Mesendoderm (in vitro differentiated cells): Measurements from ENCODE around the gene ENDOU.

Experiments used
- DNase-seq: peaks from one replicate; pipeline ENCODE4 v3.0.0; 2013
- H2AK5ac ChIP-seq: 2 replicates; pipeline ENCODE4 v1.6.1; 2013; ENCODE audit warnings: low read length, inconsistent platforms
- H2BK120ac ChIP-seq: 2 replicates; pipeline ENCODE4 v1.6.1; 2013; ENCODE audit warnings: low read depth, mild to moderate bottlenecking, low read length, moderate library complexity, mixed read lengths
- H2BK15ac ChIP-seq: replicated peaks from 2 replicates; pipeline ENCODE4 v1.6.1; 2013; ENCODE audit warnings: low read depth, mild to moderate bottlenecking, moderate library complexity
- H2BK5ac ChIP-seq: 2 replicates; pipeline ENCODE4 v1.6.1; 2013; ENCODE audit warnings: low read length, inconsistent platforms
- H3K18ac ChIP-seq: 2 replicates; pipeline ENCODE4 v1.6.1; 2013; ENCODE audit warnings: mild to moderate bottlenecking, low read length, mixed read lengths
- H3K23ac ChIP-seq: one replicate; pipeline ENCODE4 v1.6.1; 2013; ENCODE audit warnings: low read length
- H3K27ac ChIP-seq: 2 replicates; pipeline ENCODE4 v1.5.1; 2013; ENCODE audit warnings: low read depth, mild to moderate bottlenecking, inconsistent platforms, low read length, moderate library complexity
- H3K27me3 ChIP-seq: 2 replicates; pipeline ENCODE4 v1.6.1; 2013; ENCODE audit warnings: low read length, control low read depth, mild to moderate bottlenecking, inconsistent platforms; ENCODE audit not compliant: insufficient read depth, poor library complexity
- H3K36me3 ChIP-seq: 2 replicates; pipeline ENCODE4 v1.6.1; 2013; ENCODE audit warnings: low read length, inconsistent platforms; ENCODE audit not compliant: control insufficient read depth, insufficient read depth
- H3K4ac ChIP-seq: one replicate; pipeline ENCODE4 v1.6.1; 2013; ENCODE audit warnings: low read depth, mild to moderate bottlenecking, low read length, moderate library complexity
- H3K4me1 ChIP-seq: 2 replicates; pipeline ENCODE4 v1.6.1; 2013; ENCODE audit warnings: low read depth, low read length, inconsistent platforms; ENCODE audit not compliant: control insufficient read depth
- H3K4me2 ChIP-seq: 2 replicates; pipeline ENCODE4 v1.6.1; 2013; ENCODE audit warnings: low read length
- H3K4me3 ChIP-seq: 2 replicates; pipeline ENCODE4 v1.5.1; 2013; ENCODE audit warnings: mild to moderate bottlenecking, low read length
- H3K56ac ChIP-seq: one replicate; pipeline ENCODE4 v1.6.1; 2013; ENCODE audit warnings: low read length
- H3K79me1 ChIP-seq: 2 replicates; pipeline ENCODE4 v1.6.1; 2013; ENCODE audit warnings: low read length, inconsistent platforms
- H3K79me2 ChIP-seq: 2 replicates; pipeline ENCODE4 v1.6.1; 2013; ENCODE audit warnings: mild to moderate bottlenecking, low read length; ENCODE audit not compliant: control insufficient read depth, insufficient read depth
- H3K9ac ChIP-seq: 2 replicates; pipeline ENCODE4 v1.6.1; 2013; ENCODE audit warnings: low read length, inconsistent platforms
- H4K5ac ChIP-seq: one replicate; pipeline ENCODE4 v1.6.1; 2013; ENCODE audit warnings: low read length
- H4K8ac ChIP-seq: one replicate; pipeline ENCODE4 v1.6.1; 2013; ENCODE audit warnings: low read depth, mild to moderate bottlenecking, control low read depth, low read length, moderate library complexity
- WGBS: extraction: QIAGEN DNeasy Blood & Tissue Kit; methylation state at CpG from one replicate; pipeline ENCODE4 v1.1.7; 2013; ENCODE audit warnings: low lambda C conversion rate, missing lambda C conversion rate; ENCODE audit not compliant: insufficient coverage; ENCODE audit errors: extremely low coverage; 5-methylcytosine and 5-hydroxymethylcytosine counted together

The ENDOU gene

DNA sequence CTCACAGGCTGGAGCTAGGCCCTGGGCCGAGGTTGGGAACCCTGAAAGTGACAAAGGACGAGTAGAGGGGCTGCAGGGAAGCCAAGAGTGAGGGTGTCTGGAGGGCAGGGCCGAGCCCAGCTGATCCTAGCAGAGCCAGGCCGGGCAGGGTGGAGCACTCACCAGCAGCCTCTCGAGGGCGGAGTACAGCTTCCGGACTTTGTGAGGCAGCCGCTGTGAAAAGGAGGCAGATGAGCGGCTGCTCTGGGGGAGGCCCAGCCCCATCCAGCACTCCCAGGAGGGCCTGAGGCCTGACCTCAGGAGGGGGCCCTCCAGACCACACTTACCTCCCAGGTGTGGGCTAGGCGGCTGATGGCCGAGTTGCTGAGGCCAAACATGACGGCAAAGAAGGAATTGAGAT lies 14.7 kb upstream of the ENDOU start:
- Histone ChIP-seq H3K79me1 (no peaks in the 10 kb centered on the region), H3K4me2 (no peak overlapping the region), H2BK5ac (no peak overlapping the region), H3K4me3 (no peak overlapping the region), H4K8ac (no peak overlapping the region), H3K4ac (no peak overlapping the region), H4K5ac (no peak overlapping the region), H3K4me1 (peaks cover 4% of the 10 kb centered on the region), H3K27me3 (no peaks in the 10 kb centered on the region), H2BK120ac (no peak overlapping the region), H3K18ac (no peak overlapping the region), H3K79me2 (no peaks in the 10 kb centered on the region), H3K56ac (no peak overlapping the region), H3K27ac (no peak overlapping the region), H2AK5ac (no peak overlapping the region), H3K23ac (no peak overlapping the region), H3K9ac (no peak overlapping the region), H3K36me3 (no peaks in the 10 kb centered on the region), H2BK15ac (no peak overlapping the region)
- DNase-seq = no peak
- no CpG with 5 or more reads among the region's 12 CpGs for WGBS

DNA sequence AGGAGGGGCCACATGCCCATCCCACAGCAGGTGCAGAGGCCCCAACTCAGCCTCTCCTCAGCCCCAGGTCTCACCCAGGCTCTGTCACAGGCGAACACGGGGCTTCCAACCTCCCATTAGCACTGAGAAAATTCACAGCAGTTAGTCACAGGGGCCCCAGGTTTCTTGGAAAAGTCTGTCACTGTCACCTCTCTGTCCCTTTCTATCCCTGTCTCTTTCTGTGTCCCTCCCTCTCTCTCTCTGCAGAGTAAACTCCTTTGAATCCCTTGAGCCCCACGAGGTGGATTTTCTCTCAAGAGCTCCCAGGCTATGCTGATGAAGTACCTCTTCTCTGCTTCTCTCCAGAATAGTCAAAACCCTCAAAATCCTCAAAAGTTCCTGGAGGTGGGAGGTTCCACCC lies 14.0 kb upstream of the ENDOU start:
- Histone ChIP-seq H2AK5ac (no peak overlapping the region), H3K4ac (no peak overlapping the region), H3K4me1 (peaks cover 6% of the 10 kb centered on the region), H3K4me2 (no peak overlapping the region), H2BK15ac (no peak overlapping the region), H3K27me3 (no peaks in the 10 kb centered on the region), H3K79me2 (no peaks in the 10 kb centered on the region), H2BK5ac (no peak overlapping the region), H4K8ac (no peak overlapping the region), H3K36me3 (no peaks in the 10 kb centered on the region), H3K79me1 (no peaks in the 10 kb centered on the region), H2BK120ac (no peak overlapping the region), H3K23ac (no peak overlapping the region), H3K18ac (no peak overlapping the region), H3K4me3 (no peak overlapping the region), H3K9ac (no peak overlapping the region), H3K27ac (no peak overlapping the region), H4K5ac (no peak overlapping the region), H3K56ac (no peak overlapping the region)
- WGBS = no CpG with 5 or more reads among the region's 3 CpGs
- no peak for DNase-seq

DNA sequence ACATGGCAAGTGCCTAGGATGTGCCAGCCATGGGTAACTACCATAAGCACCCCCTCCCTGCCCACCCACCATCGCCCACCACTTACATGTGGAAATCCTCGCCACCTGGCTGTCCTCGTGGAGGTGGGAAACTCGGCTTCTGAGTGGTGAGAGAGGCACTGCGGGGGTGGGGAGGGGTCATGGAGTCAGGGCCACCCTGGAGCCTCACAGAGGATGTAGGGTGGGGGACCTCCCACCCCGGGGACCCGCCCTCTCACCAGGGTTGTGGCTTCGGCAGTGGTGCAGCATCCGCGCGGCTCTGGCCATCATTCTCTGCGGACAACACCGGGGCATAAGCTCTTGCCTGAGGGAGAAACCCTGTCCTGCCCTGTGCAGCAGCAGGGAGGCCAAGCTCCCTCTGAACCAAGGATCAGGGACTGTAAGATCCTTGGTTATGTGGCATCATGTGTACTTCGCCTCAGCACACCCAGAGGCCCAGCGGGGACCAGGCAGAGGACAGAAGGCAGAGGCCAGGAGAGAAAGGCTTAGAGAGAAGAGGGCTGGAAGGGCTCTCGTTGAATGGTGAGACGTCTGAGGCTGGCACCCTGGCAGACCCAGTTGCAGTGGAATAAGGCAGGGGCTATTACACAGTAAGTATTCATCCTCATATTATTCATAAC lies 12.8 kb upstream of the ENDOU start:
- Histone ChIP-seq H3K4me1 (peaks cover 6% of the 10 kb centered on the region), H3K18ac (no peak overlapping the region), H2BK120ac (no peak overlapping the region), H4K5ac (no peak overlapping the region), H2BK5ac (no peak overlapping the region), H2AK5ac (no peak overlapping the region), H3K4me3 (no peak overlapping the region), H3K27me3 (no peaks in the 10 kb centered on the region), H3K23ac (no peak overlapping the region), H3K27ac (no peak overlapping the region), H3K36me3 (no peaks in the 10 kb centered on the region), H3K56ac (no peak overlapping the region), H3K79me1 (no peaks in the 10 kb centered on the region), H4K8ac (no peak overlapping the region), H2BK15ac (no peak overlapping the region), H3K4me2 (no peak overlapping the region), H3K9ac (no peak overlapping the region), H3K79me2 (no peaks in the 10 kb centered on the region), H3K4ac (no peak overlapping the region)
- WGBS = no CpG with 5 or more reads among the region's 17 CpGs
- DNase-seq = no peak

DNA sequence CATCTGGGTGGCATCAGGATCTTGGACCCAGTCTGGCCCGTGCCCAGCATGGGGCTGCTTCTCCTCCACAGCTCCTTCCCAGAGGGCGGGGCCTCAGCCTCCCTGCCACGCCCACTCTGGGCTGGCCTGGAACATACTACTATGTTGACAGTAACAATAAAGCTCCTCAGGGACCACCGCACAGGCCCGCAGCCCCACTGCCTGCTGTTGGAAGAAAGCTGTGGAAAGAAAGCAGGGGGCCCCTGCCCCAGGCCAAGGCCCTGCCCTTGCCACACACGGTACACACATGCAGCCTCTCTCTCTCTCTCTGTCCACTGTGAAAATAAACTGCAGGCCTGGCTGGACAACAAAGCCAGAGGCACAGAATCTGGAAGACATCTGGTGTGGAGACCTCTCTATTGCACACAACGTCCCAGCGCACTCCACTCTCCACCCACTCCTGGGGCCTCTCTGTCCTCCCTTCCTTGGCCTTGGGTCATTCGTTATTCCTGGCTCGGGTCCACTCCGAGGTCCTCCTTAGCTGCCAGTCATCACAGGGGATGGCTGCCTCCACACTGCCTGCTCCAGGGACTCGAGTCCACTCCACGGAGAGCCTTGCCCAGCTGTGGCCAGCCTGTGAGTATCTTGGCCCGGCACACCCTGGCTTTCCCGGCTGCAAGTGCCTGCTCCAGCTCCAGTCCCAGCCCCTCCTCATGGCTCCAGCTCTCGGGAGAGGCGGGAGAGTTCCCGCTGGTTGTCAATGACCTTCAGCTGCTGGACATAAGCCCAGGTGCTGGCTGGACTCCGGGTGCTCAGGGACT lies 11.8 kb upstream of the ENDOU start:
- Histone ChIP-seq H3K4ac (no peak overlapping the region), H3K23ac (no peak overlapping the region), H2BK120ac (no peak overlapping the region), H3K4me1 (peaks cover 6% of the 10 kb centered on the region), H2AK5ac (no peak overlapping the region), H3K56ac (no peak overlapping the region), H3K9ac (no peak overlapping the region), H3K79me1 (no peaks in the 10 kb centered on the region), H4K5ac (no peak overlapping the region), H2BK5ac (no peak overlapping the region), H3K27ac (no peak overlapping the region), H3K36me3 (no peaks in the 10 kb centered on the region), H2BK15ac (no peak overlapping the region), H4K8ac (no peak overlapping the region), H3K18ac (no peak overlapping the region), H3K79me2 (no peaks in the 10 kb centered on the region), H3K27me3 (no peaks in the 10 kb centered on the region), H3K4me2 (no peak overlapping the region), H3K4me3 (no peak overlapping the region)
- DNase-seq = no peak
- WGBS = no CpG with 5 or more reads among the region's 19 CpGs

- Histone ChIP-seq H4K8ac (no peak overlapping the region), H2BK15ac (no peak overlapping the region), H3K79me2 (no peaks in the 10 kb centered on the region), H3K36me3 (no peaks in the 10 kb centered on the region), H3K23ac (no peak overlapping the region), H2AK5ac (no peak overlapping the region), H3K4me2 (no peak overlapping the region), H3K56ac (no peak overlapping the region), H4K5ac (no peak overlapping the region), H3K4me3 (no peak overlapping the region), H3K27me3 (no peaks in the 10 kb centered on the region), H3K4ac (no peak overlapping the region), H3K4me1 (peaks cover 6% of the 10 kb centered on the region), H3K9ac (no peak overlapping the region), H3K79me1 (no peaks in the 10 kb centered on the region), H2BK120ac (no peak overlapping the region), H3K27ac (no peak overlapping the region), H3K18ac (no peak overlapping the region), H2BK5ac (no peak overlapping the region)
- no peak for DNase-seq
- WGBS = no CpG with 5 or more reads among the region's 4 CpGs
Measured at GRCh38 chr12:47736216-47736615, 10.9 kb upstream of the ENDOU start.
